HG03064 (cell line): ENCODE measurements around the gene SLC29A2.

Source experiments
- ATAC-seq: cut with Tn5 transposase; IDR thresholded peaks from one replicate; pipeline ENCODE4 v1.9.1; 2021; ENCODE audit warnings: low read depth; ENCODE audit not compliant: unreplicated experiment

SLC29A2 gene

GRCh38 chr11:66335531-66336233 lies 35.9 kb downstream of the SLC29A2 start:
- ATAC-seq: no peak

GRCh38 chr11:66334605-66335442 lies 36.7 kb downstream of the SLC29A2 start:
- ATAC-seq: no peak

DNA sequence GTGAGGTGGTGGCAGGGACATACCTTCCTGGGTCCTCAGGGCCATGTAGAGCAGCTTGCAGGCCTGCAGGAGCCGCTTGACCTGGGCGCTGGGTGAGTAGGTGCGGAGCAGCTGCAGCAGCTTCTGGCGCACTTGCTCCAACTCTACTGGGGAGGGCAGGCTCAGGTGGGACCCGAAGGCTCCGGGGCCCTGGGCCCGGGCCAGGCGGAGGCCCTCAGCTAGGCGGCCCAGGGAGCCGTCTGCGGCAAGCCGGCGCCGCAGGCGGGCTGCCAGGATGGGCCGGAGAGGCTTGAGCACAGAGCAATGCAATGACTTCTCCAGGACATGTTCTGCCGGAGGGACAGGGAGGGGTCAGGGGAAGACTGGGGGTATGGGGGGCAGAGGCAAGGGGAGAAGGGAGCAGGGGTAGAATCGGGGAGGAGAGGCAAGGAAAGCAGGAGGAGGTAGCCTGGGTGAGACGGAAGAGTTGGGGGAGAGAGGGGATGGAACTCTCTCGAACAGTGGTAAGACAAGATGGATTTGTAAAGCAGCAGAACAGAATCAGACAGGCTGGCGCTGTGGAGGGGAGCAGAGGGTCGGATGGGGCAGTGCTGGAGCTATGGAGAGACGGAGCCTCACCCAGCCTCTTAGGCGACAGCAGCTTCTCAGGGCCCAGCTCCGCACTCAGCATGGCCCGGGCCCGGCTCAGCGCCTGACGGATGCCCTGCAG lies 37.5 kb downstream of the SLC29A2 start:
- ATAC-seq: no peak

DNA sequence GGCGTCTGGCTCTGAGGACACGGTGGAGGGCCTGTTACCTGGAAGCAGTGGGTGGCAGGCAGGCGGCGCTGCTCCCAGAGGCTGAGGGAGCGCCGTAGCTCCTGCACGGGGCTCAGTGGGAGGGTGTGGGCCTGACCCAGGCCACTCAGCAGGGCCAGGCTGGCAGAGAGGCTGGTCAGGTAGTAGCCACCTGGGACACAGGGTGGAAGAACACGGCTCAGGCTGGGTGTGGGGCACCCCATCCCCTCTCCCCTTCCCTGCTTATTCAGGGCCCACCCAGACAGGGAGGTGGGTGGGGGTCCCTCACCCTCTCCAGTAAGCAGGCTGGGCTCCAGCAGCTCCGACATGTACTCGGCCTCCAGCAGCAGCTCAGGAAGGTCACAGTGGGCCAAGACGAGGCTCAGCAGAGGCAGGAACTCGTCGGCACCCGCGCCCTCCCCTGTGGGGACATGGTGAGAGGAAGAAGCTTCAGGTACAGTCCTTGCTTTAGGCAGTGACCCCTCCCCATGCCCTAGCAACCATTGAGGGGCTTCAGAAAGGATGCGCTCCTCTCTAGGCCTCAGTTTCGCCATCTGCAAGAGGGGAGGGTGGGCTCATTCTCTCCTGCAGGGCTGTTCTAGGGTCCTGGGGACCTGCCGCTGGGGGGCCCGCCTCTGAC lies 38.2 kb downstream of the SLC29A2 start:
- ATAC-seq: no peak

DNA sequence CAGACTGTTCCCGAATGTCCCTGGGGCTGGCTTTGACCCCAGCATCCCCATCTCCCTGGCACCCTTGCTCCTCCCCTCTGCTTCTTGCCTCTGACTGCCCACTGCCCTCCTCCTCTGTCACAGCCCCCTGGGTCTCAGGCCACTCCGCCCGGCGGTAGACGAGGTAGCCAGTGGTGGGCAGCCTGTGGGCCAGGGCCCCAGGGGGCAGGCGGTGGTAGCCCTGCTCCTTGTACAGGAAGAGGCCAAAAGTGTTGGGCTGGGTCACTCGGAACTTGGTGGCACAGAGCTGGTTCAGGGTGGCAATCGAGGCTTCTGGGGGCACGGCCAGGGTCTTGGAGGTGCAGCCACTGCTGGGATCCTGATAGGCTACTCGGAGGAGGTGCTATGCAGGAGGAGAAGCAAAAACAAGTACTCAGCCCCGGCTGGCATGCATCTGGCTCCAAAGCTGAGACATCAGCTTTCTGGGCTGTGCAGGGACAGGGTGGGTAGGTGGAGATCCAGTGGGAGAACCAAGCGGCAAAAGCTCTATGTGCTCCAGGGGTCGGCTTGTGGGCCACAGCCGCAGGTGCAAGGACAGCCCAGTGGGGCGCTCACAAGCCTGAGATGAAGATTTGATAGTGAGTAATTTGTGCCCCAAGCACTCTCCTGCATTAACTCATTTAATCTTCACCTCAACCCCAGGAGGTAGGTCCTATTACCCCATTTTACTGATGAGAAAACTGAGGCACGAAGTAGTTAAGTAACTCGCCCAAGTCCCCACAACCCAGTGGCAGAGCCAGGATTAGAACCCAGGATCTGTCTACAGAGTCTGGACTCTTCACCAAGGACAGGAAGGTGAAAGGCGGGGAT lies 39.0 kb downstream of the SLC29A2 start:
- ATAC-seq: no peak

- no peak for ATAC-seq
These were observed 39.8 kb downstream of the SLC29A2 start for GRCh38 chr11:66331542-66332370.

DNA sequence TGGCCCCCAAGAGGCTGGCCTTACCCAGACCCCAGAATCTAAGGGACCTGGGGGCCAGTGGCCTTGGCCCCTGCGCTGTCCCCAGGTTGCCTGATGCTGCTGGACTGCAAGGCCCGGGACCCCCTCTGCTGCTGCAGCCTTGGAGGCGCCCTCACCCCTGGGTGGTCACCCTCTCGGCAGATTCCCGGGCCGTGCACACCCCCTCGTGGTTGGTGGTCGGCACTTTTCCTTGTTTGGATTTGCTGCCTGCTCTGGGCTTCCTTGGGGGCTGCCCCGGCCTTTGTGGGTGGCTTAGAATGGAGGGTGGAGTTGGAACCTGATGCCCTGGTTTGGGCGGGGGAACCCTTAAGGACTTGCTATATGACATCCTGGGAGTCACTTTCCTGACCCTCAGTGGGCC lies 40.6 kb downstream of the SLC29A2 start:
- ATAC-seq: no peak

- no peak for ATAC-seq
These were observed 42.3 kb downstream of the SLC29A2 start for GRCh38 chr11:66329165-66329673.

DNA sequence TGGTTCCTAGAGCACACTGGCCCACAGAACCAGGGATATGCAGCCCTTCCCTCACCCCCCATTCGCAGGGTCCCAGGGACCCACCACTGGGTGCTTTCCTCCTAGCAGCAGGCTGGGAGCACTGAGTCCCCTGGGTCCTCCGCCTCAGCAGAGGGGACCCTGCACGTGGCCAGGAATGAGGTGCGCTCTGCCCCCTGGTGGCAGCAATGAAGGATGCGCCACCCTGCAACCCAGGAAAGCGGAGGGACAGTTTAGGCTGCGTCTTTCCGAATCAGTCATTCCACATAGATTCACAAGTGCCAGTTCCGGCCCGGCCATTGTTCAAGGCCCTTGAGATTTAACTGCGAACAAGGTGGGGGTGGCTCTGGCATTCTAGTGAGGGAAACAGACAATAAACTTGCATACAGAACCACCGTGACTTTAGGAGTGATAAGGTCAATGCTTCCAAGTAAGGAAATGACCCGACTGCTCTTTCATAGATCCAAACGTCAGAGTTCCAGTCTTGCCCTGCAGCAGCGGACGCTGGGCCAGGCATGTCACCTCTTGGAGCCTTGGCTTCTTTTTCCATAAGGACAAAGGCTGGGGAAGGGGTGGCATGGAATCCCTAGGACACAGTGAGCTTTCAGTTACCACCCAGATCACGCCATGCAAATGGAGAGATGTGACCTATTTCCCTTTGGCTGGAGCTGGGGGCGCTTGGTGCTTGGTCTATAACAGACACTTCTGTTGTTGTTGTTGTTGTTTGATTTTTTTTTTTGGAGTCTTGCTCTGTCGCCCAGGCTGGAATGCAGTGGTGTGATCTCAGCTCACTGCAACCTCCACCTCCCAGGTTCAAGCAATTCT lies 43.0 kb downstream of the SLC29A2 start:
- no peak for ATAC-seq

DNA sequence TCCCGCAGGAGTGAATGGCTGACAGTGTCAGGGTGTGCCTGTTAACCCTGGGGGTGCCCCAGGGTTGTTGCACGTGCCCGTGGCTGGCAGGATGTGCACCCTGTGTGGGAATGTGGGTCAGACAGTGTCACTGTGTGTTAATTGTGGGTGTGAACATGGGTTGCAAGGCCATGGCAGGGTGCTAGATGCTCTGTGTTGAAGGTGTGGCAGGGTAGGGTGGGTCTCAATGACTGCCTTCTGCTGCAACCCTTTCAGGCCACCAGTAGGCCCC lies 43.6 kb downstream of the SLC29A2 start:
- ATAC-seq: no peak

DNA sequence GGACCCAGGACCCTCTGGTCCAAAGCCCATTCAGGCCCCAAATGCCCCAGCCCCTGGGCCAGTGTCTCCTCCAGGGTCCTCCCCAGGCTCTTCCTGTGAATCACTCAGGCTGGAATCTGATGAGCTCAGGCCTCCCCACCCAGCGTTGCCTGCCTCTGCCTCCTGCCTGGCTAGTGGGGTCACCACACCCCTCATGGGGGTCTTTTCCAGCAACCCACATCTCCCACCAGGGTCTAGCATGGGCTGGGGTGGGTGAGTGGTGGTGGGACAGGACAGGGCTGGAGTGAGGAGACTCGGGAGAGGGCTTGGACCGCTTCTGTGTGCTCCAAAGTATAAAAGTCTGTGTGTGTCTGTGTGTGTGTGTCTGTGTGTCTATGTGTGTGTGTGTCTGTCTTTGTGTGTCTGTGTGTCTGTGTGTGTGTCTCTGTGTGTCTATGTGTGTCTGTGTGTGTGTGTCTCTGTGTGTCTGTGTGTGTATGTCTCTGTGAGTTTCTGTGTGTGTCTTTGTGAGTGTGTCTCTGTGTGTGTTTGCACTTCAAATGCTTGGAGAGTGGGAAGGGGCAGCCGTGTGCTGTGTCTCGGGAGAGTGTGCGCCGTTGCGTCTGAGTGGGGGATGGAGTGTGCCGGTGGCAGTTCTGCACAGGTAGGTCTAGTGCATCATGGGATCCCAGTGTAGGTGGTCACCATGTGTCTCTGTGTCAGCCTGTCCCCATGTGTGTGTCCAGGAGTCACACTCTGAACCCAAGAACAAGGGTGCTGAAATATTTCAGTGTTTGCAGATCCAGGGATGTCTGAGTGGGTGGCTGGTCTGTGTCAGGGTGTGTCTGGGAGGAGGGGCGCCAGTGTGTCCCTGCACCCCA lies 44.2 kb downstream of the SLC29A2 start:
- no peak for ATAC-seq

DNA sequence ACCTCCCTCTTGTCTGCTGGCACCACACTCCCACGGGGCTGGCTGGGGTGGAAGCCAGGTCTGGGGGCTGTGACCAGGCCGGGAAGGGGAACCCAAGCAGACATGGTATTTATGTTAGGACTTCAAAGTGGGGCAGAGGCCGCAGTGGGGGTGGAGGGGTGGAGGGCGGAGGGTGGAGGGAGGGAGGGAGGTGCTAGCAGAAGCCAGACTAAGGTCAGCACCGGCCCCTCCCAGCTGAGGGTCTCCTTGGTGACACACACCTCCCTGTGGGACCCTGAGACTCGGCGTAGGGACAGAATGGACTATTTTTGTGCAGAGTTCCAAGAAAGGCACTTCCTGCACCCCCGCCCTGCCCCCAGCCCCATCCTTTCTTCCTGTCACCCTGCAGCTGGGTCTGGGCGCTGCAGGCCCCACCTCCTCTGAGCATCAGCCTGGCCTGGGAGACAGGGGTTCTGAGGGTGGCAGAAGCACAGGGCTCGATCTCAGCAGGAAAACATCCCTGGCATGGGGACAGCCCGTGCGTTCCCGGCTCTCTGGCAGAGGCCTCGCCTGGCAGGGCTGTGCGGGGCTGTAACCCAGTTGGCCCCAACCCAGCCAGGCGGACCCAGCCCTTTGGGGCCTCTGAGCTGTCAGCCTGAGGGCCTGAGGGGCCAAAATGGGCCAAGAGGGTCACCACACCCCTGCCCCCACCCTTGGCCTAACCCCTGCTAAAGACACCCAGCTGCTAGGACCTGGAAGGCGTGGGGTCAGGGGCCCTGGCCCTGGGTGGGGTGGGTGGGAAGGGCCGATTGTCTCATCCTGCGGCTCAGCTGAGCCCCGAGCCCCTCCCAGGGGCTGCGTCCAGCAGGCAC lies 45.1 kb downstream of the SLC29A2 start:
- no peak for ATAC-seq

- ATAC-seq: no peak
These were observed 46.3 kb downstream of the SLC29A2 start for GRCh38 chr11:66325263-66325671.

DNA sequence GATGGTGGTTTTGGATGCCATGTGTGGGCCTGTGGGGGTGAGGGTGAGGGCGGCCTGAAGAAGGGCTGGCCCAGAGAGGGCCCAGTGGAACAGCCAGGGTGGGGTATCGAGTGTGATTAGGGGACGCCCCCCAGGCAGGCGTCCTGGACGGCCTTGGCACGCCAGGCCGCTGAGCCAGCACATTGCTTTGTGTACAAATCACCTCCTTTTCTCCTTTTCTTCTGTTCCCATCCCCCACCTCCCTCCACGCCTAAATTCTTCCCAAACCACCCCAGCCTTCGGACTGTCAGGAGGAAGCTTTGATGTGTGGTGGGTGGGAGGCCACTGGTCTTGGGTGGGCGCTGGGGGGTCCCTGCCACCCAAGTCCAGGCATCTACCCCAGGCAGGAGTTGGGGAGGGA lies 46.9 kb downstream of the SLC29A2 start:
- no peak for ATAC-seq

GRCh38 chr11:66323684-66324083 lies 47.9 kb downstream of the SLC29A2 start:
- ATAC-seq: no peak

DNA sequence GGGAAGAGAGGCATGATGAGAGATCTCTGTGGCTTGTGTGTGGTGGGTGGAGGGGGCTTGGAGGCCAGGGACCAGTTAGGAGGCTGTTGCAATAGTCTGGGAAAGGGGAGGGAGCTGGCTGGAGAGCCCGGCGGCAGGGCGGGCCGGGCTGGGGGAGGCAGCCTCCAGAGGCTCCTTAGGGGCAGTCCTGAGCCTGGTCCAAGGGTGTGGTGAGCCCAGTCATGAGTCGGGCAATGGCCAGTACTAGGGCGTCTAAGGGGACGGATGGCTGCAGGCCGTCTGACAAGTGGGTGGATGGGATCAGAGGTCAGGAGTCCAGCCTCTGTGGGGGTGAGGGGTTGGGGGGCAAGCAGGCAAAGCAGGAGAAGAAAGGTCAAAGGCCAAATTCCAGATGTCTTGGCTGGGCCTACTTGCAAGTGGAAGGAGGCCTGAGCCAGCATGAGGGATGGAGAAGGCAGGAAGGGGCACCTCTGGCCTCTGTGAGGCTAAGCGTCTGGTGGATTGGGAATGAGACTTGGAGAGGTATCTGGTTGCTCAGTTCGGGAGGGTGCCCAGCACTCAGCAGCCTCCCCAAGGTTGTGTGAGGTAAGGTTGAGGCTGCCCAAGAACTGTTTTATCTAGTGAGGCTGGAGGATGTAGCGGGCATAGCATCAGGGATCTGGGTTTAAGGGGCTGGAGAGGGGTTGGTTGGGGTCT lies 48.7 kb downstream of the SLC29A2 start:
- ATAC-seq: no peak
